Ramos (cell line): ENCODE results near the gene SLC6A15.

ENCODE experiments used
- in situ Hi-C: fragments of 300-500 bp; cut with MboI; formaldehyde crosslinking; loops from one replicate; pipeline ENCODE4 v1.14.3; 2022; ENCODE audit warnings: low sequenced_read_pairs; ENCODE audit not compliant: unreplicated experiment

The SLC6A15 gene

DNA sequence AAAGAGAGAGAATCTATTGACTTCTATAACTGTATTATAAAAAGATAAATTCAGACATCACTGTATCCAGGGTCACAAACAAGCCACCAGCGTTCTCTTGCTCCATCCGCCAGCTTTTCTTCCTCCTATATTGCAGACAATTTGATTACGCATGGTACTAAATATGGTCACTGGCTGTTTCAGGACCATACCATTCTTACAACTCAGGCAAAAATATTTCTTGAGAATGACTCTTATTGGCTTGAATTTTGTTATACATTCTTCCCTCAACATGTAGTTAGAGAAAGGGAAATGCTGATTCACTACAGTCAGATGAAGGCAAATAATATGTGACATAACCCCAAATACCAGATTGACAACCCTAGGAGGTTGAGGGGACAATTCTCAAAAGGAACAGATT, 101.3 kb downstream of the SLC6A15 start:
- in situ Hi-C loops = no loop called here

DNA sequence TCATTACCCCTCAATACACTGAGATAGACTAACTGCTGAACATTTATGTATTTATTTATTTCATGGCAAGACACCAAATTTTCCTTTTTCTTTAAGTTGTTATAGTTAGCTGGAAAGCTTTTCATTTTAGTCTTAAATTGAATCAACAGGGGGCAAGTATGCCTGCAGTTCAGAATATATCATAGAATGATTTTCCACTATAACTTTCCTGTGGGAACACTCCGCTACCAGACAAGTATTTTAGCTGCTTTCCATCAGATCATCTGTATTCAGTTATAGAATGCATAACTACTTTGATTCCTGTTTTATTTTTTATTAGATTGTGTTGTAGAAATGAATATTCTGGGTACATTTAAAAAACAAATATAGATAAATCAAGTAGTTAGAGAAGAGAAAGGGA, 102.0 kb downstream of the SLC6A15 start:
- in situ Hi-C loops = no loop called here
